H1 (cell line): ENCODE measurements around the gene ZNF644. TPM values are rescaled to one million over a fixed set of nuclear protein-coding genes. Genes with fewer than 3 reads are reported as not detected.

Source experiments
- CTCF ChIA-PET: fragments of 300-600 bp; sonication (Branson Sonifier 250); formaldehyde crosslinking; loops from one replicate; lab custom pipeline; 2021; ENCODE audit not compliant: partially characterized antibody; lab: Charles Lee
- POLR2A ChIA-PET: fragments of 300-600 bp; sonication (Branson Sonifier 250); formaldehyde crosslinking; loops from one replicate; lab custom pipeline; 2021; ENCODE audit warnings: inconsistent platforms; ENCODE audit not compliant: partially characterized antibody; lab: Charles Lee
- DNase-seq, 2 experiments: peaks; one replicate each; pipeline versions ENCODE4 v3.0.0 to v3.0.0-alpha.2; 2010 to 2022; ENCODE audit warnings: low spot score in 2 of 2, low read depth in 1 of 2, mixed read lengths in 1 of 2
- FAIRE-seq: peaks from 2 replicates; lab custom pipeline; 2011; peaks lifted over from hg19 to GRCh38; lab: Jason Lieb, UNC
- H2AFZ ChIP-seq: 2 replicates; pipeline ENCODE4 v1.8.1; 2012; ENCODE audit warnings: low read length, inconsistent platforms
- H2AK5ac ChIP-seq: 2 replicates; pipeline ENCODE4 v1.6.1; 2013; ENCODE audit warnings: low read depth, low read length
- H2BK120ac ChIP-seq: replicated peaks from 2 replicates; pipeline ENCODE3; 2013; ENCODE audit warnings: low read depth, low read length, inconsistent platforms
- H2BK12ac ChIP-seq: 2 replicates; pipeline ENCODE4 v1.6.1; 2013; ENCODE audit warnings: low read depth, low read length
- H2BK15ac ChIP-seq: 2 replicates; pipeline ENCODE4 v1.6.1; 2013; ENCODE audit warnings: low read length
- H2BK20ac ChIP-seq: 2 replicates; pipeline ENCODE4 v1.6.1; 2013; ENCODE audit warnings: low read length
- H2BK5ac ChIP-seq: 2 replicates; pipeline ENCODE4 v1.6.1; 2013; ENCODE audit warnings: low read depth, low read length
- H3K14ac ChIP-seq: 2 replicates; pipeline ENCODE4 v1.6.1; 2013; ENCODE audit warnings: inconsistent platforms; ENCODE audit not compliant: insufficient read length
- H3K18ac ChIP-seq: 2 replicates; pipeline ENCODE4 v1.6.1; 2013; ENCODE audit warnings: low read length; ENCODE audit errors: extremely low read depth
- H3K23ac ChIP-seq: 2 replicates; pipeline ENCODE4 v1.6.1; 2013; ENCODE audit warnings: inconsistent platforms; ENCODE audit not compliant: insufficient read length
- H3K23me2 ChIP-seq: 2 replicates; pipeline ENCODE4 v1.6.1; 2013; ENCODE audit warnings: low read depth, low read length
- H3K27ac ChIP-seq: 2 replicates; pipeline ENCODE4 v1.6.1; 2011; ENCODE audit warnings: low read depth, low read length, inconsistent platforms
- H3K27me3 ChIP-seq, 4 experiments: replicated peaks in 1 of 4; 1 replicate in 1 of 4; 2 replicates in 3 of 4; pipeline versions ENCODE4 v1.6.1 to v1.8.1; 2011 to 2013; ENCODE audit warnings: low read length in 3 of 4, mild to moderate bottlenecking in 3 of 4, inconsistent platforms in 2 of 4, mixed read lengths in 2 of 4, moderate library complexity in 1 of 4; ENCODE audit not compliant: control insufficient read depth in 3 of 4, insufficient read depth in 3 of 4; ENCODE audit errors: extremely low read depth in 1 of 4
- H3K36me3 ChIP-seq, 4 experiments: 2 replicates each; pipeline versions ENCODE4 v1.6.1 to v1.8.1; 2011 to 2013; ENCODE audit warnings: mild to moderate bottlenecking in 4 of 4, low read length in 3 of 4, moderate library complexity in 2 of 4, control low read depth in 1 of 4, inconsistent platforms in 1 of 4; ENCODE audit not compliant: insufficient read depth in 4 of 4, control insufficient read depth in 2 of 4
- H3K4ac ChIP-seq: replicated peaks from 2 replicates; pipeline ENCODE3; 2013; ENCODE audit warnings: low read length, low read depth, mixed read lengths, inconsistent platforms; ENCODE audit not compliant: insufficient read length
- H3K4me1 ChIP-seq, 4 experiments: replicated peaks in 1 of 4; 1 replicate in 1 of 4; 2 replicates in 3 of 4; pipeline versions ENCODE4 v1.6.1 to v1.8.1; 2011 to 2013; ENCODE audit warnings: low read length in 3 of 4, inconsistent platforms in 2 of 4, mixed read lengths in 1 of 4; ENCODE audit not compliant: insufficient read depth in 4 of 4, control insufficient read depth in 3 of 4
- H3K4me2 ChIP-seq, 2 experiments: 2 replicates each; pipeline versions ENCODE4 v1.6.1 to v1.8.1; 2011 to 2013; ENCODE audit warnings: low read depth in 2 of 2, low read length in 2 of 2, control low read depth in 1 of 2, inconsistent platforms in 1 of 2, mild to moderate bottlenecking in 1 of 2; ENCODE audit not compliant: insufficient read depth in 1 of 2
- H3K4me3 ChIP-seq, 4 experiments: fragments of 200-600, 300-600 bp in 1 of 4; sonication (generic), shearing (Covaris generic), sonication (Bioruptor Twin) in 1 of 4; 2 replicates each; pipeline versions ENCODE4 v1.5.1 to v1.8.1; 2011 to 2016; ENCODE audit warnings: low read length in 4 of 4, low read depth in 3 of 4, control low read depth in 2 of 4, inconsistent platforms in 2 of 4, mild to moderate bottlenecking in 2 of 4, mixed read lengths in 1 of 4, moderate library complexity in 1 of 4; ENCODE audit not compliant: insufficient read depth in 2 of 4; ENCODE audit errors: extremely low read depth in 1 of 4
- H3K56ac ChIP-seq: replicated peaks from 2 replicates; pipeline ENCODE3; 2013; ENCODE audit warnings: low read depth, mild to moderate bottlenecking, mixed read lengths, low read length, inconsistent platforms; ENCODE audit not compliant: insufficient read length
- H3K79me1 ChIP-seq: 2 replicates; pipeline ENCODE4 v1.6.1; 2013; ENCODE audit warnings: low read depth, low read length, control low read depth
- H3K79me2 ChIP-seq, 2 experiments: 2 replicates each; pipeline versions ENCODE4 v1.6.1 to v1.8.1; 2012 to 2013; ENCODE audit warnings: low read length in 2 of 2, mild to moderate bottlenecking in 2 of 2, inconsistent platforms in 1 of 2; ENCODE audit not compliant: insufficient read depth in 2 of 2, control insufficient read depth in 1 of 2
- H3K9ac ChIP-seq, 4 experiments: replicated peaks in 1 of 4; 1 replicate in 1 of 4; 2 replicates in 3 of 4; pipeline versions ENCODE4 v1.6.1 to v1.8.1; 2011 to 2013; ENCODE audit warnings: low read depth in 3 of 4, low read length in 3 of 4, control low read depth in 2 of 4, mild to moderate bottlenecking in 2 of 4, moderate library complexity in 2 of 4, inconsistent platforms in 1 of 4; ENCODE audit errors: extremely low read depth in 1 of 4
- H3K9me3 ChIP-seq, 2 experiments: 2 replicates each; pipeline versions ENCODE4 v1.6.1 to v1.8.1; 2012 to 2013; ENCODE audit warnings: mild to moderate bottlenecking in 2 of 2, moderate library complexity in 2 of 2, control low read depth in 1 of 2, inconsistent platforms in 1 of 2, low read depth in 1 of 2, low read length in 1 of 2, mixed read lengths in 1 of 2; ENCODE audit not compliant: insufficient read depth in 2 of 2
- H4K20me1 ChIP-seq, 2 experiments: replicated peaks in 1 of 2; 2 replicates each; pipeline versions ENCODE3 to v1.8.1; 2011 to 2013; ENCODE audit warnings: inconsistent platforms in 2 of 2, low read length in 2 of 2, mild to moderate bottlenecking in 1 of 2; ENCODE audit not compliant: insufficient read depth in 2 of 2, control insufficient read depth in 1 of 2
- H4K5ac ChIP-seq: 2 replicates; pipeline ENCODE4 v1.6.1; 2013; ENCODE audit warnings: low read length, low read depth, mixed read lengths, inconsistent platforms; ENCODE audit not compliant: insufficient read length
- H4K8ac ChIP-seq: 2 replicates; pipeline ENCODE4 v1.8.0; 2013; ENCODE audit warnings: mild to moderate bottlenecking, moderate library complexity, low read length, inconsistent platforms; ENCODE audit not compliant: insufficient read depth; ENCODE audit errors: extremely low read depth
- H4K91ac ChIP-seq: replicated peaks from 2 replicates; pipeline ENCODE3; 2013; ENCODE audit warnings: low read length, mixed read lengths, inconsistent platforms; ENCODE audit not compliant: insufficient read length
- BACH1 ChIP-seq: IDR thresholded peaks from 2 replicates; pipeline ENCODE4 v1.6.1; 2012; ENCODE audit warnings: low read length, improper control_type of control experiment
- CEBPB ChIP-seq: IDR thresholded peaks from 2 replicates; pipeline ENCODE4 v1.6.1; 2012; ENCODE audit warnings: low read depth, low read length
- CREB1 ChIP-seq: IDR thresholded peaks from 2 replicates; pipeline ENCODE4 v1.6.1; 2012; ENCODE audit warnings: inconsistent platforms
- EZH2 ChIP-seq: fragments of 200-600 bp; sonication (generic); IDR thresholded peaks from 2 replicates; pipeline ENCODE4 v1.7.1; 2012; ENCODE audit warnings: low read depth, mild to moderate bottlenecking, moderate library complexity, low read length, inconsistent platforms; ENCODE audit not compliant: severe bottlenecking
- GTF2F1 ChIP-seq: IDR thresholded peaks from 2 replicates; pipeline ENCODE4 v1.6.1; 2012; ENCODE audit warnings: low read depth, low read length, improper control_type of control experiment, borderline replicate concordance
- KDM1A ChIP-seq: fragments of 200-600, 300-600 bp; sonication (generic); IDR thresholded peaks from 2 replicates; pipeline ENCODE4 v1.7.1; 2016; ENCODE audit warnings: mild to moderate bottlenecking, low read length, borderline replicate concordance
- NANOG ChIP-seq: IDR thresholded peaks from 2 replicates; pipeline ENCODE4 v1.6.1; 2011; ENCODE audit warnings: low read length, low read depth, mild to moderate bottlenecking, inconsistent platforms; ENCODE audit not compliant: insufficient read depth, poor library complexity, severe bottlenecking
- POU5F1 ChIP-seq: IDR thresholded peaks from 2 replicates; pipeline ENCODE4 v1.6.1; 2011; ENCODE audit warnings: low read depth, mild to moderate bottlenecking, low read length, moderate library complexity
- RAD21 ChIP-seq, 2 experiments: IDR thresholded peaks in 1 of 2; conservative IDR thresholded peaks in 1 of 2; 2 replicates each; pipeline ENCODE4 v1.6.1; 2011; ENCODE audit warnings: low read depth in 2 of 2, low read length in 2 of 2, improper control_type of control experiment in 1 of 2, inconsistent platforms in 1 of 2, mild to moderate bottlenecking in 1 of 2, moderate library complexity in 1 of 2
- SRF ChIP-seq: IDR thresholded peaks from 2 replicates; pipeline ENCODE4 v1.6.1; 2011; ENCODE audit warnings: mild to moderate bottlenecking, low read depth, low read length, moderate library complexity
- SUZ12 ChIP-seq: fragments of 200-600 bp; sonication (generic); IDR thresholded peaks from 2 replicates; pipeline ENCODE4 v1.6.1; 2012; ENCODE audit warnings: mild to moderate bottlenecking, inconsistent platforms, low read length, moderate library complexity, mixed read lengths
- TAF7 ChIP-seq: optimal IDR thresholded peaks from 2 replicates; pipeline ENCODE3; 2011; ENCODE audit warnings: low read depth, mild to moderate bottlenecking, inconsistent platforms, low read length, moderate library complexity, borderline replicate concordance
- TEAD4 ChIP-seq: IDR thresholded peaks from 2 replicates; pipeline ENCODE4 v1.6.1; 2012; ENCODE audit warnings: low read depth, low read length, inconsistent platforms, mixed read lengths
- WGBS, 2 experiments: shearing (Covaris generic) in 1 of 2; methylation state at CpG; one replicate each; pipeline versions ENCODE4 v1.1.6 to v1.1.7; 2013 to 2015; ENCODE audit warnings: low lambda C conversion rate in 2 of 2, mixed read lengths in 2 of 2, inconsistent platforms in 1 of 2, low coverage in 1 of 2, missing lambda C conversion rate in 1 of 2; ENCODE audit not compliant: insufficient replicate concordance in 2 of 2, insufficient coverage in 1 of 2, insufficient read length in 1 of 2; ENCODE audit errors: extremely low coverage in 1 of 2, missing lambda C conversion rate in 1 of 2; 5-methylcytosine and 5-hydroxymethylcytosine counted together
- polyA plus RNA-seq, 7 experiments: library from polyadenylated mRNA; depleted of rRNA in 3 of 7; stranded (reverse) in 5 of 7; unstranded in 2 of 7; fragments of >200 nt in 5 of 7; fragments of 200-250 nt in 2 of 7; gene quantifications; 1 replicate in 5 of 7; 2 replicates in 1 of 7; 4 replicates in 1 of 7; pipeline versions ENCODE4 v1.2.1 to v1.2.3, GENCODE V29; 2011 to 2013; ENCODE audit warnings: missing spikeins in 2 of 7, mixed read lengths in 2 of 7
- total RNA-seq: library from RNA; stranded (reverse); fragmentation: NEBNext Ultra II Directional; extraction: Animal tissue kit (Norgen Biotek cat#: 25700); gene quantifications from 2 replicates; pipeline ENCODE4 v1.2.1, GENCODE V29; 2021
- TF ChIP-seq, protein P1 (sequence below): IDR thresholded peaks from 2 replicates; pipeline ENCODE4 v1.6.1; 2011; ENCODE audit warnings: low read depth, mild to moderate bottlenecking, low read length; ENCODE audit not compliant: insufficient read depth

ZNF644 gene
- total and polyA plus RNA-seq, 2 of the 8 experiments (the other 6 are each of a cell fraction or from before 2014, with no cell fraction given) = 14.5 to 93.5 TPM

- Histone ChIP-seq H2AFZ (no peak overlapping the region), H2BK20ac (no peak overlapping the region), H3K23me2 (no peaks in the 10 kb centered on the region), H3K4me1 (no peaks in the 10 kb centered on the region), H4K20me1 (no peaks in the 10 kb centered on the region), H4K91ac (no peak overlapping the region), H4K8ac (no peak overlapping the region), H3K79me2 (no peaks in the 10 kb centered on the region), H3K9me3 (peaks cover 8 to 19% of the 10 kb centered on the region in 2 experiments; a peak in 3 of 4 replicates), H3K79me1 (no peaks in the 10 kb centered on the region; the same call in 1 of the 2 replicates), H3K27ac (no peak overlapping the region), H3K56ac (no peak overlapping the region), H3K9ac (no peak overlapping the region), H3K14ac (no peak overlapping the region), H3K4me2 (no peak overlapping the region), H2AK5ac (no peak overlapping the region), H3K36me3 (no peaks in the 10 kb centered on the region), H3K18ac (no peak overlapping the region), H3K23ac (no peak overlapping the region), H3K27me3 (no peaks in the 10 kb centered on the region; a peak in 1 of 7 replicates), H2BK12ac (no peak overlapping the region), H2BK5ac (no peak overlapping the region), H2BK15ac (no peak overlapping the region), H4K5ac (no peak overlapping the region), H3K4ac (no peak overlapping the region), H3K4me3 (no peak overlapping the region), H2BK120ac (no peak overlapping the region)
- POLR2A ChIA-PET = no interaction called here
- WGBS, 2 experiments = 90% methylated on average over 1 of the region's 1 CpG; no CpG with 5 or more reads in 1 of the 2 experiments
- no peak for DNase-seq
- no peak for FAIRE-seq
- CTCF ChIA-PET = no interaction called here
- no peak for TF ChIP-seq CREB1
- no peak for TF ChIP-seq BACH1
- no peak for TF ChIP-seq KDM1A
- TF ChIP-seq, protein P1, sequence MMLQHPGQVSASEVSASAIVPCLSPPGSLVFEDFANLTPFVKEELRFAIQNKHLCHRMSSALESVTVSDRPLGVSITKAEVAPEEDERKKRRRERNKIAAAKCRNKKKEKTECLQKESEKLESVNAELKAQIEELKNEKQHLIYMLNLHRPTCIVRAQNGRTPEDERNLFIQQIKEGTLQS = no peak
- TF ChIP-seq GTF2F1 = no peak
- no peak for TF ChIP-seq NANOG
- TF ChIP-seq TAF7 = no peak
- no peak for TF ChIP-seq EZH2
- no peak for TF ChIP-seq SRF
- TF ChIP-seq CEBPB = no peak
- no peak for TF ChIP-seq POU5F1
- TF ChIP-seq SUZ12 = no peak
- no peak for TF ChIP-seq RAD21 (IDR thresholded peaks at IDR 0.05 in 1 of 2, conservative IDR thresholded peaks at IDR 0.05 in 1 of 2; ENCODE audit: low read depth in 2 of 2, low read length in 2 of 2)
- no peak for TF ChIP-seq TEAD4
Observed at GRCh38 chr1:90879281-90879680, 142.6 kb downstream of the ZNF644 start.
